GM04504 (cell line): ENCODE results near the gene NOL7.

Source experiments
- DNase-seq: peaks from one replicate; pipeline ENCODE4 v3.0.0-alpha.2; 2012; ENCODE audit warnings: low read depth

Gene NOL7

DNA sequence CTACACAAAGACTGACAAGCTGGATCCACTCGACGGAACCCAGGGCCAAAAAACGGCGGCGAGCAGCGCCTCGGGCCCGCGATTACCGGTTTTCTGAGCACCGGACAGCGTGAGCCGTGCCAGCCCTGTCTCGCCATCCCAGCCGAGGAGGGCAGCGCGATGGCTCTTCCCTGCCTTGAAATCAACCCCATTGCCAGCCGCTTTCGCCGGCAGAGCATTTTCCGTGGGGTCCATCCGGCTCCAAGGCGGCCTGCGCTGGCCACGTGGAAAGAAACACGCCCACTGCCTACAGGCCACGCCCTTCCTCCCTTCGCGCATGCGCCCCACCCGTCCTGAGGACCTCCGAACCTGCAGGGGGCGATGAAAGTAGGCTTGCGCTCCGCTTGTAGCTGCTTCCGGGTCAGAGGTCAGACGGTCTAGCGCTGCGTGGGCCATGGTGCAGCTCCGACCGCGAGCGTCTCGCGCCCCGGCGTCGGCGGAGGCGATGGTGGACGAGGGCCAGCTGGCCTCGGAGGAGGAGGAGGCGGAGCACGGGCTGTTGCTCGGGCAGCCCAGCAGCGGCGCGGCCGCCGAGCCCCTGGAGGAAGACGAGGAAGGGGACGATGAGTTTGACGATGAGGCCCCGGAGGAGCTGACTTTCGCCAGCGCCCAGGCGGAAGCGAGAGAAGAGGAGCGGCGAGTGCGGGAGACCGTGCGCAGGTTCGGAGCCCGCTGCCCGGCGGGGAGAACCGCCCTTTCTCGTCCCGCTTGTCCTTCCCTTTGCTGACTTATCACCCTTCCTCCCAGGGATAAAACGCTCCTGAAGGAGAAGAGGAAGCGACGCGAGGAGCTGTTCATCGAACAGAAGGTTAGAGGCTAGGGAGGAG lies at the start of gene NOL7:
NOL7 (plus strand) TSS at position 410 of the 866 bp plus-strand sequence; CDS start at position 434, 24 bp downstream.
- peak; percentile 96 for DNase-seq

DNA sequence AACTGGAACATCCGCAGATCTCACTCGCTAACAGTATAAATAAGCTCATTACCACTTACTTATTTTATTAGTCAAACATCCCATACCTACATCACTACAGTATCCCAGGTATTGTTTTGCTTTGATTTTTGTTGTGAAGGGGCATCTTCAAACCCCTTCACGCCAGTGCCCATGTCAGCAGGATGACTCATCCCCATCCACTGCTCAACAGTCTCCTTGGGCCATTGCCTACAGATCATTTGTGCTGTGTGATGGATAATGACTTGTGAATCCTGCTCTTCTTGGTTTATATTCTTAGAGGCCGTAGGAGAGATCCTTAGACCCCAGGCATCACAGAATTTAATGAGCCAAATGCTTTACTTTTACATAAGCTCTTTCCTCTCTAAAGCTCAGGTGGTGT lies 49.2 kb upstream of the NOL7 start:
- DNase-seq: no peak

DNA sequence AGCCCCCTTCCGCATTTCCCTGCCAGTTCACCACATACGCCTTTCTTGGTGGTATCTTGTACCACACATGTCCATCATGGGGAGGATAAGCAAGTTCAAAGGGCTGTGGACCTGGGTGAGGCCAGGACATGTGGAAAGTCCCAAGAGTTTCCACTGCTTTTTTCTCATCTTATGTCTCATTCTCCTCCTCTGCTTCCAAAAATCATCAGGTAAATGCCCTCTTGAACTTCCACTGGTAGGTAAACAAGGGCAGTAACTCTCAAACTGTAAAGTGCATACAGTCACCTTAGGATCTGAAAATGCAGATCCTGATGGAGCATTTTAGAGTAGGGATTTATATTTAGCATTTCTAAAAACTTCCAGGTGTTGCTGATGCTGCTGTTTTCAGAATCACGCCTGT lies 48.6 kb upstream of the NOL7 start:
- DNase-seq: no peak

DNA sequence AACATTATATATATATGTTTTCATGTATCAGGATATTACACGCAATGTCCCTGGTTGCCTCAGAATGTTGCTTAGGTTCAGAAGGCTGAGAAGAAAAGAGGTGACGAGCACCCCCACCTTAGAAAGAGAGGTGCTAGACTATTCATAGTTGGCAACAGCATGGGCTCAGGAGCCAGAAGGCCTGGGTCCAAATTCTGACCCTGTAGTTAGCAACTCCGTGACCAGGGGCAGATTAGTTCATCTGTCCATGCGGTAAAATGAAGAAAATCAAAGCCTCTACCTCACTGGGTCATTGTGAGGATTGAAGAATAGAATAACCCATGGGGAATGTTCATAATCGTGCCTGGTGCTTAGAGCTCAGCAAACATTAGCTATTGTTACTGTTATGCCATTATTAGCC lies 46.2 kb upstream of the NOL7 start:
- DNase-seq: no peak

DNA sequence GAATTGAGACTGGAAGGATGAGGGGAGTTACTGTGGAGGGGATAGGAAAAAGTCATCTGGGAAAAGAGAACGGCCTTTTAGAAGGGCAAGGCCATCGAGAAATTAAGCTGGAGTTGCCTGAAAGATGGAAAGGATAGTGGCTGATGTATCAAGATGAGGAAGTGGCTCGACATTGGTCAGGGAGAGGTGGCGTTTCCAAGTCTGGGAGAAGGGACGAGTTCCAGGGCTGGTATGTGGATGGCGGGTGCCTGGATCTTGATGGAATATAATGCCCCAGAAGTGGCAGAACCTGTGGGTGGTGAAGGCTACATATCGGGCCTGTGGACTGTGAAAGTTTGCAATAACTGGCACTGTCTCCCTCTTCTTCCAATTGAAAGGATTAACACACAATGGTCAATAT lies 42.9 kb upstream of the NOL7 start:
- no peak for DNase-seq

DNA sequence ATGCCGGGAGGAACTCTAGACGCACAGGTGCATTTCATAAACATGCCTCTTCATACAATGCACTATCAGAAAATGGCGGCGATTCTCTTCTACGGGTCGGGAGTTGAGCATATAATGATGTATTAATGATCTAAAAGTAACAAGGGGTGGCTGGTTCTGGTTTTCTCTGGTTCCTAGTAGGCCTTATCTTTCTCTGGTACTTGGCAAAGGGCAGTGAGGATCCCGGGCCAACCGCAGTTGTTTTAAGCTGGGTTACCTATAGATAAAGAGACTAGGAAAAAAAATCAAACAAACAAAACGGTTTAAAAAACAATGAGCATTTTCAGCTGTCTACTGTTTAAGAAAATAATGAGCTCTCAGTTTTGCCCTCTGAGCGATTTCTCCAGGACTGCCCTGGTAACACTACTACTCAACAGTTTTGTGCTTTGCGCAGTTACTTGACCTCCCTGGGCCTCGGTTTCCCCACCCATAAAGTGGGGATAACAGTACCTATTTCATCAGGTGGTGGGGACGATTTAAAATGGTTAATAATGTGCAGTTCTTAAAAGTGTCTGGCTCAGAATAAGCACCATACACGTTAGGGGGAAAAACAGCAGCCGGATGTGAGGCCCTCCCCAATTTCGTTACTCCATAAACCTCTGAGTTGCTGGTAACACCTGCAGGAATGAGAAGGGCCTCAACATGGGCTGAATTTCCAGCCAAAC lies 42.0 kb upstream of the NOL7 start:
- no peak for DNase-seq

DNA sequence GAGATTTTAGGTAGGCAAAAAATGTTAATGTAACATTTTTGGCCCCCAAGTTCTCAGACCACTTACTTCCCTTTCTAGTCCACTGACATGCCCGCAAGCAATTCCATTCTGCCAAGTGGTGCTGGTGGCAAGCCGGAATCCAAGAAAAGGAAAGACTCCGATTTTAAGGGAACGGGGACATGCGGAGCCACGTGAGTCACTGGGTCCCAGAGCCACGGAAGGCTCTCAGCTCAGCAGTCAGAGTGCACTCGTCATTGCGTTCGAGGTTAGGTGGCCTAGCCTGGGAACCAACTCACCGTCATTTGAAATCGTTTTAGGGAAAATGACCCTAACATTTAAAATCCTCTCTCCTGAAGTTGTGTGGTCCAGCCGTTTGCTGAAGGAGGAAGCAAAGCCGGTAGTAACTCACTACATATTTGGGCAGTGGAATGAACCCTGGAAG lies 41.4 kb upstream of the NOL7 start:
- no peak for DNase-seq

DNA sequence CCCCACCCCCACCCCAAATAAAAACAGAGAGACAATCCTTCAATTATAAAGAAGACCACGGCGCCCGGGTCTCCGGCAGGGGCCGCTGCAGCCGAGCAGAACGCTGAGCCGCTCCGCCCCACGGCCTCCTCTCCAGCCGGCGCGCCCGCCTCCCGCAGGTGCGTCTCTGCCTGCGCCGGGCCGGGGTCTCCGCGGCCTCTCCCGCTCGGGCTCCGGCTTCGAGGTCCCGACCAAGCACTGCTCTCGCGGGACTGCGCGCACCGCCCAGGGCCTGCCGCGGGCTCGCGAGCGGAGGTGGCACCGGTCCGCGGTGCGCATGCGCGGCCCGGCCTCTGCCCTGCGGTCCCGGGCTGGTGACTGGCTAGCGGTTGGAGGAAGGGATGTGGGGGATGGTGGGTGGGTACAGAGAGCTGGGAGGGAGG lies 41.0 kb upstream of the NOL7 start:
- peak; percentile 73 for DNase-seq

DNA sequence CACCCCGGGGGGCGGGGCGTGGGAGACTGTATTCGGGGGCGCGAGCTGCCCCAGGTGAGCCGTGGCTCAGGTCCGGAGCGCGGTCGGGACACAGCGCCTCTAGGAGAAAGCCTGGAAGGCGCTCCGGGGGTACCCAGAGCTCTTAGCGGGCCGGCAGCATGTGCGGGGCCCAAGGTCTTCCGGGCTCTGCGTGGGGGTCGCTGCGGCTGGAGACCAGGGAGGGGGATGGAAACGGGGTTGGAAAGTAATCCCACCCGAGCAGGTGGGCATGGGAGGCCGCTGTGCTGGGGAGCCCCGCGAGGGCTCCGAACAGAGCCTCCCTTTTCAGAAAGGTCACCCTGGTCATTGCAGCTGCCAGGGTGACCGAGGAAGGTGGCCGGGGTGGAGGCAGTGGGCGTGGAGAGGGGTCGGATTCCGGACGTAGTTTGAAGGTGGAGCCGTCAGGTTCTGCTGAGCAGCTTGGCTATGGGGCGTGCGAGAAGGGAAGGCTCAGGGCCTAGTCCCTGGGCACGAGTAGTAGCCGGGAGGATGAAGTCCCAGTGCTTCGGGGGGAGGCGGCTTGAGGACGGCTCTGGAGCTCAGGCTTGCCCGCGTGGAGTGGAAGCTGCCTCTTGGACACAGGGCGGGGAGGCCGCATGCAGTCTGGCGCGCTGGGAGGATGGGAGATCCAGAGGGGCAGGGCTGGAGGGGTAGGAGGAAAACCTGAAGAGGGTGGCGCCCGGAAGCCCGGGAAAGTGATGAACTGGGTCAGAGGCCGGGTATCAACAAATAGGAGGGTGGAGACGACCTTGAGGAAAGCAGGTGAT lies 40.4 kb upstream of the NOL7 start, which contains the start of gene SIRT5:
SIRT5 (plus strand) TSS at position 31 of the 806 bp plus-strand sequence. CDS start 9,510 bp downstream, outside the sequence.
- DNase-seq: peak; percentile 63

DNA sequence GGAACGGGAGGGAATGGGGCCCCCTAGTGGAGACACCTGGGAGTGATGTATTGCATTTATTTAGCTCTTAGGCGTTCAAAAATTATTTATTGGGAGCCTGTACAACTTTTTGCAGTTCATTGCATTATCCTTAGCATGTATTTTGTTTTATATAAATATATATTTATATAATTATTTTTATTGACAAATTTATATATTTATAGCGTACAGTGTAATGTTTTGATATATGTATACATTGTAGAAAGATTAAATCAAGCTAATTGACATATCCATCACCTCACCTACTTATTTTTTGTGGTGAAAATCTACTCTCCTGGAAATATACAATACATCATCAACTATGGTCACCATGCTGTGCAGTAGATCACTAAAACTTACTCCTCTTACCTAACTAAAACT lies 39.8 kb upstream of the NOL7 start:
- no peak for DNase-seq

DNA sequence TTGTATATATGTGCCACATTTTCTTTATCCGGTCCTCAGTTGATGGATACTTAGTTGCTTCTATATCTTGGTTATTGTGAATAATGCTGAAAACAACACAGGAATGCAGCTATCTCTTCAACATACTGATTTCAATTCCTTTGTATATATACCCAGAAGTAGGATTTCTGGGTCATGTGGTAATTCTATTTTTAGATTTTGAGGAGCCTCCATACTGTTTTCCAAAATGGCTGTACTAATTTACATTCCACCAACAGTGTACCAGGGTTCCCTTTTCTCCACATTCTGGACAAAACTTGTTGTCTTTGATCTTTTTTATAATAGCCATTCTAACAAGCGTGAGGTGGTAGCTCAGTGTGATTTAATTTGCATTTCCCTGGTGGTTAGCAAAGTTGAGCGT lies 39.1 kb upstream of the NOL7 start:
- no peak for DNase-seq

DNA sequence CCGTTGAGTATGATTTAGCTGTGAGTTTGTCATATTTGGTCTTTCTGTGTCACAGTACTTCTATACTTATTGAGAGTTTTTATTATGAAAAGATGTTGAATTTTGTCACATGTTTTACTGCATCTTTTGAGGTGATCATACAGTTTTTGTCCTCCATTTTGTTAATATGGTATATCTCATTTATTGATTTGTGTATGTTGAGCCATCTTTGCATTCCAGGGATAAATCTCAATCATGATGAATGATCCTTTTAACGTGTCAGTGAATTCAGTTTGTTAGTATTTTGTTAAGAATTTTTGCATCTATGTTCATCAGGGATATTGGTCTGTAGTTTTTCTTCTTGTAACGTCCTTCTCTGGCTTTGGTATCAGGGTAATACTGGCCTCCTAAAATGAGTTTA lies 37.2 kb upstream of the NOL7 start:
- DNase-seq: no peak

DNA sequence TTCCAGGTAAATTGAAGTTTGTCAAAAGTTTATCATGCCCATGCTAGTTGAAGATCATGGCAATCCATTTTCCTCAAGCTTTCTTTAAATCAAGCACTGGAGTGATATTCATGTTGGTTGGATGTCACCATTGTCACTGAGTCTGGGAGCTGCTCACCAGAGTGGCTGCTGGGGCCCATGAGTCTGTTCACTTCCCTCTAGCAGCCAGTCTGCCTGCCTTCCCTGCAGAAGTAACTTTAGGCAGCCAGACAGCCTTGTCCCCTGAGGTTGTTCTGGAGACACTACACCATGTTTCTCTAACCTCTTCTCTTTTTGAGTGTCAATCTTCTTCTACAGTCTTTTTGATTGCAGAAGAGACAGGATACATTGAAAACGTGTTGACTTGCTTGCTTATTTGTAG lies 35.2 kb upstream of the NOL7 start:
- no peak for DNase-seq

DNA sequence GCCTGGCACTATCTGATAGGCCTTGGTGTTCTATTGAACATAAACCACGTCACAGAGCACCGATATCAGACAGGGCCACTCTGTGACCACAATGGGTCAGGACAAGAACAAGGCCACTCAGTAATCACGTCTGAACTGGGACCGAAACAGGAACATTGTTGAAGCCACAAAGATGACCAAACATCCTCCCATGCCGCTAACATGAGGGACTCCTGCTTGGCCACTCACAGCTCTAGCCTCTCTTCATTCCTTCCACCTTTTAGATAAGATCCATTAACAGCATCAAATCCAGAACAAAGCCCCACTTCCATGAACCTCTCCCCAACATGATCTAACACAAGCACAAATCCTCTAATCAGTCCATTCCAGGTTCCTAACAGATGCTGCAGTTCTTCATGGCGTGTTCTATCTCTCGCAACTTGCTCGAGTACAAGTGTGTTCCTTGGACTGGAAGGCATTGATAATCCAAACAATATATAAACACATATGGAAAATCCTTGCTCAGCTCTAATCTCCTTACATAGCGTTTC lies 33.4 kb upstream of the NOL7 start:
- DNase-seq: no peak

DNA sequence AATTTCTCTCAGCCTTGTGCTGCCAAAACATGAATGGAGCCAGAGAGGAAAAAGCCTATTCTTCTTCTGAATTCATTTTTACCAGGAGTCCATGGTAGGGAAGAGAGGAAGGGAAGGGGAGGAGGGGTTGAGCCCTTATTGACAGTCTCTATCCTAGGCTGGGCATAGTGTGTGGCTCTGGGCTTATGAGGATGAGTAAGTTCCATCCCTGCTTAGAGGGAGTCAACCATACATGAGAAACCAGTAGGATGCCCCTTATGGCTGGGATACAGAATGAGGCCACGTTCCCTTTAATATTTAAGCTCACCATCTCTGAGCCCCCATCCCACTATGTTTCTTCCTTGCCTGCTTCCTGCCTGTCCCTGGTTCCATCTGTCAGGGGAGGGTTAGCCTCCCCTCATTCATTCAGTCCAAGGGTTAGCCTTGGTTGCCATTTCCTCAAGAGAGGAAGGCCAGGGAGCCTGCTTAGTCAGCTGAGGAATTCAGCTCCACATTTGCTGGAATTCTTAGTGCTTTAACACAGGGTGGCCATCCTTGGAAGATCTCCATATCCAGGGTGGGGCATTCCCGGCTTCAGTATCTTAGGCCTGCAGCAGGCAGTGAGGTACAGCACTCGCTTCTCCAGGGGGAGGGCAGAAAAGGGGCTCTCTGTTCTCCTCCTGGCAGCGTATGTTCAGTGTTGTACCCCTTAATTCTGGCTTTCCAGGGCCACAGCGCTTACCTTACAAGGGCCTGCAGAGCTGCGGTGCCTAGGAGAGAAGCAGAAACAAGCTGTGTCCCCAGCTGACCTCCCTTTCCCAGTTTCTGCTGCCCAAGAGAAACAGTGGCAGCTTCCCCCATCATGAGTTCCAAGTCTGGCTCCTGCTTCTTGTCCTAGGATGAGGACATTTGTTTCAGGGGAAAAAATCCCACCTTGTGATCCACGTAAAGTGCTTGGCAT lies 28.3 kb upstream of the NOL7 start:
- DNase-seq: peak; percentile 4

DNA sequence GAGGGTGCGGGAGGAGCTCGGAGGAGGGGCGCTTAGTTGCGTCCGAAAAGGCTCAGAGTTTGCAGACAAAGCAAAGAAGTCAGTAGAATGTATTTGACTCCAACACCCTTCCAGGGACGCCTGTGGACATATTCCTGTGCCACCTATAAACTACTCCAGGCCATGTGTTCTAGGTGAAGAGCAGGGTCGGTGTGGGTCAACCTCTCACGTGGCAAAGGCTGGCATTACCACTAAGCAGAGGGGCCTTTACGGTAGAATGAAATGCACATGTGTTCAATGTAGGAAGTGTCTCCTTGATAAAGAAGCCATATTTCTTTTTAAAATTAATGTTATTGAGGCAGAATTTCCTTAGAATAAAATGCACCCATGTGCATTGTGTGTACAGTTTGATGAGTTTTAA lies 25.3 kb upstream of the NOL7 start:
- DNase-seq: no peak

DNA sequence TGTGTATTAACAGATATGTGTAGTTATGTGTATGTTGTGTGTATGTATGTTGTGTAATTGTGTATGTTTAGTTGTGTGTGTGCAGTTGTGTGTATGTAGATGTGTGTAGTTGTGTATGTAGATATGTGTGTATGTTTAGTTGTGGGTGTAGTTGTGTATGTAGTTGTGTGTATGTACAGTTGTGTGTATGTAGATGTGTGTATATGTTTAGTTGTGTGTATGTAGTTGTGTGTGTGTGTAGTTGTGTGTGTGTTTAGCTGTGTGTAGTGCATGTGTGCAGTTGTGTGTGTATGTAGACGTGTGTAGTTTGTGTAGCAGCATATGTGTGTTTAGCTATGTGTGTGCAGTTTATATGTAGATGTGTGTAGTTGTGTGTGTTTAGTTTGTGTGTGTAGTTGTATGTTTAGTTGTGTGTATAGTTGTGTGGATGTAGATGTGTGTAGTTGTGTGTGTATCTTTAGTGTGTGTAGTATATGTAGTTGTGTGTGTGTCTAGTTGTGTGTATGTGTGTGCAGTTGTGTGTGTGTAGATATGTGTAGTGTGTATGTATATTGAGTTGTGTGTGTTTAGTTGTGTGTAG lies 24.5 kb upstream of the NOL7 start:
- no peak for DNase-seq

DNA sequence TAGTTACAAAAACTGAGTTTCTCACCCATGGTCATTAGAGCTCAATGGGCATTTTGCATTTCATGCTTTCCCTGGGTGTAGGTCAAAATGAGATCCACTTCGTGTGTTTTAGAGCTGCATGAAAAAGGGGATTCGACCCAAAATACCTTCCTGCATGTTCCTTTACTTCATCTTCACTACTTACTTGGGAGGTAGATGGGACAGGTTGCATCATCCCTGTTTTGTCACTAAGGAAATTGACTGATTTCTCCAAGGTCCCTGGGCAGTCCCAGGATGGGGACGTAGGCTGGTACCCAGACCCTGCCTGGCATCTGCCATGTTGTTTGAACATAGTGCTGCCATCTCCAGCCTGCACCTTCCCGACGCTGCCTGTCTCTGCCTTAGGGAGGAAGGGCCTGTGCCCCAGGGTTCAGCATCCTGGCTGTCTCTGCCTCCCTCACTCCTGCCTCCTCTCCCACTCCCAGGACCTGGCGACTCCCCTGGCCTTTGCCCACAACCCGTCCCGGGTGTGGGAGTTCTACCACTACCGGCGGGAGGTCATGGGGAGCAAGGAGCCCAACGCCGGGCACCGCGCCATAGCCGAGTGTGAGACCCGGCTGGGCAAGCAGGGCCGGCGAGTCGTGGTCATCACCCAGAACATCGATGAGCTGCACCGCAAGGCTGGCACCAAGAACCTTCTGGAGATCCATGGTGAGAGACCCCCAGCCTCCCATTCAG lies 23.8 kb upstream of the NOL7 start:
- no peak for DNase-seq

DNA sequence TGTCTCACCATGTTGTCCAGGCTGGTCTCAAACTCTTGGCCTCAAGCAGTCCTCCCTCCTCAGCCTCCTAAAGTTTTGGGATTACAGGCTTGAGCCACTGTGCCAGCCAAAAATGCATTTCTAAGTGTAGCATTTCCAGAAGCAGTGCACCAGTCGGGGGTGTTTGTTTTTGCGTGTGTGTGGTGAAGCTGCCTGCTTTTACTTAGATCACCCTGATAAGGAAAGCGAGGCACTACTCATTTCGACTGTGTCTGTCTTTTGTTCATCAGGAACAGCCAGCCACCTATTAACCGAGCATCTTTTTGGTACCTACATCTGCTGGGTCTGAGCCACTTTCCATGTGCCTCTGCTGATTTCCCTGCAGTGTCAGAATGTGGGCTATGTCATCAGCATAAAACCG lies 22.0 kb upstream of the NOL7 start:
- DNase-seq: no peak

DNA sequence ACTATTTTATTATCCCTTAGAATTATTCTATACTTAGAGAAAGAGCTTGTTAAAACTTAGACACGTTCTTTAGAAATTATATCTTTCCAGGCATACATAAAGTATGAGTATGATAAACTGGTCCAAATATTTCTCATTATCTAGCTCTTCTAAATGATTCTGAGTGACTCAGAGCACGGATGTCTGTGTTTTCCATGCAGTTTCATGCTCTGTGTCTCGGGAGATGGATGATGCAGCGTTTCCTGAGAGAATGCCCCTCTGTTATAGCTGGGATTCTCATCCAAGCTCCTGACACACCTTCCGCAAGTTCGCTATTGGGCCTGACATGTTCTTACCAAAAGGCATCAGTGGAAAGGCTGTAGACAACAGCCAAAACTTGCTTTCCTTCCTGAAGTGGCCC lies 21.4 kb upstream of the NOL7 start:
- DNase-seq: no peak
